Lower leg skin (tissue), 3 donors: ENCODE results near the gene VPS37B.

Source experiments
- POLR2A ChIP-seq, 2 donors: fragments of 450-650 bp; IDR thresholded peaks; one replicate each; pipeline ENCODE4 v1.6.1; 2016 to 2017; ENCODE audit warnings: antibody characterized with exemption in 2 of 2, mild to moderate bottlenecking in 1 of 2, moderate library complexity in 1 of 2
- TF ChIP-seq, protein P1 (sequence below), 3 donors: fragments of 450-650 bp; IDR thresholded peaks; one replicate each; pipeline ENCODE4 v1.5.1; 2016; ENCODE audit warnings: antibody characterized with exemption in 3 of 3, mild to moderate bottlenecking in 3 of 3, moderate library complexity in 2 of 3

DNA sequence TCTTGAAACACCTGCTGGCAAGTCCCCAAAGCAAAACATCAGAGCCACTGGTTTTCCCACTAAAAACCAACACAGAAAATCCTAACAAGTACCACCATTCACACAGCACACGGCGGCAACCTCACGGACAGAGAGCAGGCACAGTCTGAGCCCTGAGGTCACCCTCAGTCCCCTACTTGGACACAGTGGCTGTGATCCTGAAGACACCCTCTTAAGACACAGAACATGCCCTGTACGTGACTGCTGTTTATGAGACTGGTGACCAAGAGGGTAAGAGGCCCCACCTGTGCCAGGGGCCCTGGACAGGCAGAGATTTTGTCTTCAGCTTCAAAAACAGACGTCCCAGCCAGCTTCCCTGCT lies 31.1 kb downstream of the VPS37B start:
- TF ChIP-seq POLR2A (IDR thresholded peaks at IDR 0.05), result no peak
- TF ChIP-seq, protein P1, sequence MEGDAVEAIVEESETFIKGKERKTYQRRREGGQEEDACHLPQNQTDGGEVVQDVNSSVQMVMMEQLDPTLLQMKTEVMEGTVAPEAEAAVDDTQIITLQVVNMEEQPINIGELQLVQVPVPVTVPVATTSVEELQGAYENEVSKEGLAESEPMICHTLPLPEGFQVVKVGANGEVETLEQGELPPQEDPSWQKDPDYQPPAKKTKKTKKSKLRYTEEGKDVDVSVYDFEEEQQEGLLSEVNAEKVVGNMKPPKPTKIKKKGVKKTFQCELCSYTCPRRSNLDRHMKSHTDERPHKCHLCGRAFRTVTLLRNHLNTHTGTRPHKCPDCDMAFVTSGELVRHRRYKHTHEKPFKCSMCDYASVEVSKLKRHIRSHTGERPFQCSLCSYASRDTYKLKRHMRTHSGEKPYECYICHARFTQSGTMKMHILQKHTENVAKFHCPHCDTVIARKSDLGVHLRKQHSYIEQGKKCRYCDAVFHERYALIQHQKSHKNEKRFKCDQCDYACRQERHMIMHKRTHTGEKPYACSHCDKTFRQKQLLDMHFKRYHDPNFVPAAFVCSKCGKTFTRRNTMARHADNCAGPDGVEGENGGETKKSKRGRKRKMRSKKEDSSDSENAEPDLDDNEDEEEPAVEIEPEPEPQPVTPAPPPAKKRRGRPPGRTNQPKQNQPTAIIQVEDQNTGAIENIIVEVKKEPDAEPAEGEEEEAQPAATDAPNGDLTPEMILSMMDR (IDR thresholded peaks at IDR 0.05), result no peak
